AG09309 (cell line): ENCODE measurements around the gene TRAM2.
A peak's percentile ranks its signal among the peaks of the same experiment; 100 is the strongest.

Experiments used
- DNase-seq: peaks from one replicate; pipeline ENCODE4 v3.0.0-alpha.2; 2010; ENCODE audit warnings: low read depth
- H3K4me3 ChIP-seq: 2 replicates; pipeline ENCODE4 v1.5.1; 2011; ENCODE audit warnings: mild to moderate bottlenecking, low read depth, low read length, moderate library complexity; ENCODE audit not compliant: control insufficient read depth
- CTCF ChIP-seq: IDR thresholded peaks from 2 replicates; pipeline ENCODE4 v1.5.1; 2011; ENCODE audit warnings: mild to moderate bottlenecking, low read depth, low read length, inconsistent platforms; ENCODE audit not compliant: insufficient read depth, control insufficient read depth; ENCODE audit errors: missing control alignments

TRAM2 gene

GRCh38 chr6:52577778-52578463, 1.1 kb upstream of the TRAM2 start:
- DNase-seq = no peak
- no peak for TF ChIP-seq CTCF
- peak overlapping the region; percentile 54 for H3K4me3 ChIP-seq

GRCh38 chr6:52576392-52577021, 353 bp downstream of the TRAM2 start:
- TF ChIP-seq CTCF = peak; percentile 75
- peak overlapping the region; percentile 93 for H3K4me3 ChIP-seq
- no peak for DNase-seq

GRCh38 chr6:52576054-52576391, 837 bp downstream of the TRAM2 start:
- H3K4me3 ChIP-seq = peak overlapping the region; percentile 93
- DNase-seq = no peak
- TF ChIP-seq CTCF = no peak

GRCh38 chr6:52575502-52575892, 1.4 kb downstream of the TRAM2 start:
- peak overlapping the region; percentile 93 for H3K4me3 ChIP-seq
- no peak for DNase-seq
- no peak for TF ChIP-seq CTCF

- peak overlapping the region; percentile 93 for H3K4me3 ChIP-seq
- no peak for TF ChIP-seq CTCF
- DNase-seq = no peak
Observed at GRCh38 chr6:52574709-52575501, 2.0 kb downstream of the TRAM2 start.

- TF ChIP-seq CTCF = peak; percentile 32
- DNase-seq = no peak
- H3K4me3 ChIP-seq = peak overlapping the region; percentile 93
Observed at GRCh38 chr6:52573295-52573694, 3.6 kb downstream of the TRAM2 start.
